ENCODE results near the gene NKAP.
"Not testable (repeated sequence)": the region's sequence is repeated elsewhere in the genome, so short reads cannot be mapped to it uniquely, and the experiment has no call there.

The NKAP gene

DNA sequence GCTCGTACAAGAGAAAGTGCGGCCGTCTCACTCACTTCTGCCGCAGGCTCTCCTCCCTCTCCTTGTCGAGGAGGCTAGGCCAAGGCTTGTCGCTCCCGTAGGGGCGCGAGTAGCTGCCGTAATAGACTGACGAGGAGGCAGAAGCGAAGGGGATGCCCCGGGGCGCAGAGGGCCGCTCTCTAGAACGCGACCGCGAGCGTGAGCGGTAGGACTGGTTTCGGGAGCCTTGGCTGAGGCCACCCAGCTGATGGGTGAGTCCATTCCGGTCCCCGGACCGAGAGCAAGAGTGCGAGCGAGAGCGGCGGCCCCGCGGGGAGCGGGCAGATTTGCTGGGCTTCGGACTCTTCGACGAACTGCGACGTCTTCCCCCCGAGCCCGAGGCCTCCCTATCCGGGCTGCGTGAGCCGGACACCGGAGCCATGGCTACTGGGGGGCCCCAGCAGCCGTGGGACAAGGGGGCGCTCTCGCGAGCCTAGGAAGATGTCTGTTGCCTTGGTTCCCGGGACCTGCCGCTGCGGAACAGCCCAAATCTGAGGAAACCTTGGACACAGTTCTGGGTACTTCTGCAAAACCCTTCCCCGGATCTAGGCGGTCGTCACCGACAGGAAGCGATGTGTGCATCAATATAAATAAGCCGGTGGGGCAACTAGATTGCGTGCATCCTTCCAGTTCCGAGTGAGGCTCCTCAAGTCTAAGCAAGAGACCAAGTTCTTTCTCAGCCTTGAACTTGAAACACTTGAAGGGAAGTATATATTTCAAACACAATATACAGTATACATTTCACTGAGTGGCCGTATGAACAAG is at the start of gene NKAP:
Gene NKAP (minus strand): TSS at position 567 of the 804 bp plus-strand sequence. CDS start 146 bp downstream, at position 421.
- peak; percentile 48 for DNase-seq

- DNase-seq = no peak
Observed at GRCh38 chrX:119991005-119991787, 47.6 kb upstream of the NKAP start.

- no peak for DNase-seq
Observed at GRCh38 chrX:119990556-119991004, 47.0 kb upstream of the NKAP start.

GRCh38 chrX:119989905-119990555 is 46.5 kb upstream of the NKAP start:
- DNase-seq = no peak

- DNase-seq = no peak
Observed at GRCh38 chrX:119986203-119986602, 42.7 kb upstream of the NKAP start.

DNA sequence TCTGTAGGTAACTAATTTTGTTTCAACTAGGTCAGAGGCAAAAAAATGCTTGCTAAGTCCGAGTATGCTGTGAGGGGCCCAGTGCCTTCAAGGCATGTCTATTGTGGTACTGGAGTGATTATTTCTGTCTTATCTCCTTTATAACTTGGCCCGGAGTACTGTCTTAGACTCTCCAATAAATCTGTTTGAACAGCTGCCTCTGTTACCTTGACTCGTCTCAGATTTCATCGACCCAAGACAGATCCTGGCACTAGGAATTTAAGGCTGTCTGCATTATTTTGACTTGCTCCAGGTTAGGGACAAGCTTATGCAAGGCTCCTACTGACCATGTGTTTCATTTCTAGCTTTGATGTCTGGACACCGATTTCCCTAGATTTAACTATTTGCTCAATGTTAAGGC is 41.1 kb upstream of the NKAP start:
- DNase-seq = no peak

- DNase-seq = no peak
Observed at GRCh38 chrX:119983494-119983893, 39.9 kb upstream of the NKAP start.

- DNase-seq = no peak
Observed at GRCh38 chrX:119982145-119982544, 38.6 kb upstream of the NKAP start.

DNA sequence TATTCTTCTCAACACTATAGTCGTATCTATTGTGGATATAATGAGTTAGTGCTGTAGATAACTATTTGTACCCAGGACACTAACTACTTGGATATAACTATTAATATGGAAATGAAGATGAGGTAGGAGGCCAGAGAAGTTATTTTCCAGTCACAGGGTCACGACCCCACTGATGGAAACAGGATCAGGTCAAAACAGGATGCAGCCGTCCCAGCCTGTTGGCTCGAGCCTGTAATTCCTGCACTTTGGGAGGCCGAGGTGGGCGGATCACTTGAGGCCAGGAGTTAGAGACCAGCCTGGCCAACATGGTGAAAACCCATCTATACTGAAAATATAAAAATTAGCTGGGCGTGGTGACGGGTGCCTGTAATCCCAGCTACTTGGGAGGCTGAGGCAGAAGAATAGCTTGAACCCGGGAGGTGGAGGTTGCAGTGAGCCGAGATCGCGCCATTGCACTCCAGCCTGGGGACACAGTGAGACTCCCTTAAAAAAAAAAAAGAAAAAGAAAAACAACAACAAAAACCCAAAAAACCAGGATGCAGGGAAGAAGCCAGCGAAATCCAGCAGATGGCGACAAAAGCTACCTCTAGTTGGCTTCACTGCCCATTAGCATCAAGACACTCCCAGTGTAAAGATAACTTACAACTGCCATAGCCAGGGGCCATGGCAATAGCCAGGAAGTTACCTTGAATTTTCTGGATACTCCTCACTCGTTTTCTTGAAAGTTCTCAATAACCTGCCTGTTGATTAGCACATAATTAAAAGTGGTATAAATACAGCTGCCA is 37.9 kb upstream of the NKAP start:
- no peak for DNase-seq

- DNase-seq = not testable (repeated sequence)
Observed at GRCh38 chrX:119977172-119977571, 33.6 kb upstream of the NKAP start.

DNA sequence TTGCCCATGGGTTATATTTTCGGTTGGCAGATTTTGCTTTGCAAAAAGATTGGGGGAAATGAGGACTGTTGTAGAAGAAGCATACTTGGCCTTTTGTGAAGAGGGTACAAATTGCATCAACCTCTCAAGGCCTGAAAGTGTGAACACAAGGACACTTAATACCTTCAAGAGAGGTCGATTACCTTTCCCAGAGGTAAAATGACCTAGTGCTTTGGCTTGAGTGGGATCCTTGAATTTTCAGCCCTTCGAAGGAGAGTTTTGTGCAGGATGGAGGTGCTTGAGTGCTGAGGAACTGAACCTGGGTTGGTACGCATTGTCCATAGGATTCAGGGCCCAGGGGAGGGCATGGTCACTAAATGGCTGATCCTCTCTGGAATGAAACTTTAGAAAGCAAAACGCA is 27.6 kb upstream of the NKAP start:
- no peak for DNase-seq

DNA sequence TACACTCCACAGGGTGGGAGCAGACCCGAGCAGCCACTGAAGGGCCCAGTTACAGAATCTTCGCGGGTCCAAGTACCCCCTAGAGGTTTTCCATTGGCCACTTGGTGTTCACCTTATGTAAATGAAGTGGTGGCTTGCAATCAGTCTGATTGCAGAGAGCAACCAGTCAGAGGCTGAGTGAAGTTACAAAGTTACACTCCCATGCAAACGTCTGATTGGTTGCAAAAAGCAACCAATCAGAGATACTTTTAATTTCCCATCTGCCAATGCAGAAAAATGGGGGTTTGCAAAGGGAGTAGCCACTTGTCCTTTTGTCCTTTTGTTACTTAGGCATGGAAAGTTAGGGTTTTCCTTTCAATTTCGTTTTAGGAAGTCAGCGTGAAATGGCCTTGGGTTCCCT is 27.0 kb upstream of the NKAP start:
- DNase-seq = no peak

DNA sequence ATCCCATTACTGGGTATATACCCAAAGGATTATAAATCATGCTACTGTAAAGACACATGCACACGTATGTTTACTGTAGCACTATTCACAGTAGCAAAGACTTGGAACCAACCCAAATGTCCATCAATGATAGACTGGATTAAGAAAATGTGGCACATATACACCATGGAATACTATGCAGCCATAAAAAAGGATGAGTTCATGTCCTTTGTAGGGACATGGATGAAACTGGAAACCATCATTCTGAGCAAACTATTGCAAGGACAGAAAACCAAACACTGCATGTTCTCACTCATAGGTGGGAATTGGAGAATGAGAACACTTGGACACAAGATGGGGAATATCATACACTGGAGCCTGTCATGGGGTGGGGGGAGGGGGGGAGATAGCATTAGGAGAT is 23.3 kb upstream of the NKAP start:
- DNase-seq = not testable (repeated sequence)

DNA sequence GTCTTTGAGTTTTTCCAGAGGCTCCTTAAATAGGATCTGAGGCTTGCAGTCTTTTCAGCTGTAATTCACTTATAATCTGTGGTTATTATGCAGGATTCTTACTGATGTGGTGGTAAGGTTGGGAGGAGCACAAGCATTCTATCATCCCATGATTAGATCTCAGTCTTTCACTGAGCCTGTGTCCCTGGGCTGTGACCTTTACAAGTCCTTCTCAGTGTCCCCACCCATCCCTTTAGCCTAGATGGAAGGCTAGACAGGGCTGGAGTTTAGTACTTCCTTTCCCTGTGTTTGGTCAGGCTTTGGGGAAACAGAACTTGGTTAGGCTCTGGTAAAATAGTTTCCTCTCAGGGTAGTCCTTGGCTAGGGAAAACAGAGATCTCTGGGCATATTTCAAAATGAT is 17.1 kb upstream of the NKAP start:
- no peak for DNase-seq

DNA sequence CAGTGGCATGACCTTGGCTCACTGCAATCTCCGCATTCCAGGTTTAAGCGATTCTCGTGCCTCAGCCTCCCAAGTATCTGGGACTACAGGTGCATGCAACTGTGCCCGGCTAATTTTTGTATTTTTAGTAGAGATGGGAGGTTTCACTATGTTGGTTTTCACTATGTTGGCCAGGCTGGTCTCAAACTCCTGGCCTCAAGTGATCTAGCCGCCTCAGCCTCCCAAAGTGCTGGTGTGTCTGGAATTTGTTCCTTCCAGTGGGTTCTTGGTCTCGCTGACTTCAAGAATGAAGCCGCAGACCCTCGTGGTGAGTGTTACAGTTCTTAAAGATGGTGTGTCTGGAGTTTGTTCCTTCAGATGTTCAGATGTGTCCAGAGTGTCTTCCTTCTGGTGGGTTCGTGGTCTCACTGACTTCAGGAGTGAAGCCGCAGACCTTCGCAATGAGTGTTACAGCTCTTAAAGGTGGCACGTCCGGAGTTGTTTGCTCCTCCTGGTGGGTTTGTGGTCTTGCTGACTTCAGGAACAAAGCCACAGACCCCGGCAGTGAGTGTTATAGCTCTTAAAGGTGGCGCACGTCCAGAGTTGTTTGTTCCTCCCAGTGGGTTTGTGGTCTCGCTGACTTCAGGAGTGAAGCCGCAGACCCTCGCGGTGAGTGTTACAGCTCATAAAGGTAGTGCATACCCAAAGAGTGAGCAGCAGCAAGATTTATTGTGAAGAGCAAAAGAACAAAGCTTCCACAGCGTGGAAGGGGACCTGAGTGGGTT is 12.4 kb upstream of the NKAP start:
- not testable (repeated sequence) for DNase-seq

DNA sequence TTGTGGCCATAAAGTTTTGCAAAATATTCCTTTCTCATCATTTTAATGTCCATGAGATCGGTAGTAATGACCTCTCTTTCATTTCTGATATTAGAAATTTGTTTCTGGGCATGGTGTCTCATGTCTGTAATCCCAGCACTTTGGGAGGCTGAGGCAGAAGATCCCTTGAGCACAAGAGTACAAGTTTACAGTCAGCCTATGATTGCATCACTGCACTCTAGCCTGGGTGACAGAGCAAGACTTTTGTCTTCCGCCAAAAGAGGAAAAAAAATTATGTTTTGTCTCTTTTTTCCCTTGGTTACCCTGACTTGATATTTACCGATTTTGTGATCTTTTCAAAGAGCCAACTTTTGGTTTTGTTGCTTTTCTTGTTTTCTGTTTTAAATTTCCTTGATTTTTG is 10.8 kb upstream of the NKAP start:
- DNase-seq = no peak

- DNase-seq = no peak
Observed at GRCh38 chrX:119948381-119948780, 4.8 kb upstream of the NKAP start.

DNA sequence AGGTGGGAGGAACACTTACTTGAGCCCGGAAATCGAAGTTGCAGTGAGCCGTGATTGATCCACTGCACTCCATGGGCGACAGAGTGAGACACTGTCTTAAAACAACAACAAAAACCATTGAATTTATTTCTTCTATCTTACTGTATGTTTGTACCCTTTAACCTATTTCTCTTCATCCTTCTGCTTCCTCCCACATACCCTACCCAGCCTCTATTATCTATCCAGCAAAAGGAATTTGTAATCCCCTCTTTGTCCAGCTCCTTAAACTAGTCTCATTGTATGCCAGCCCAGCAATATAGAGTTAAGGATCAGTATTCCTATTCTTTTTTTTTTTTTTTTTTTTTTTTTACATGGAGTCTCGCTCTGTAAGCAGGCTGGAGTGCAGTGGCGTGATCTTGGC is 1.9 kb upstream of the NKAP start:
- DNase-seq = no peak

- no peak for DNase-seq
Observed at GRCh38 chrX:119942831-119943184, 743 bp downstream of the NKAP start.

DNA sequence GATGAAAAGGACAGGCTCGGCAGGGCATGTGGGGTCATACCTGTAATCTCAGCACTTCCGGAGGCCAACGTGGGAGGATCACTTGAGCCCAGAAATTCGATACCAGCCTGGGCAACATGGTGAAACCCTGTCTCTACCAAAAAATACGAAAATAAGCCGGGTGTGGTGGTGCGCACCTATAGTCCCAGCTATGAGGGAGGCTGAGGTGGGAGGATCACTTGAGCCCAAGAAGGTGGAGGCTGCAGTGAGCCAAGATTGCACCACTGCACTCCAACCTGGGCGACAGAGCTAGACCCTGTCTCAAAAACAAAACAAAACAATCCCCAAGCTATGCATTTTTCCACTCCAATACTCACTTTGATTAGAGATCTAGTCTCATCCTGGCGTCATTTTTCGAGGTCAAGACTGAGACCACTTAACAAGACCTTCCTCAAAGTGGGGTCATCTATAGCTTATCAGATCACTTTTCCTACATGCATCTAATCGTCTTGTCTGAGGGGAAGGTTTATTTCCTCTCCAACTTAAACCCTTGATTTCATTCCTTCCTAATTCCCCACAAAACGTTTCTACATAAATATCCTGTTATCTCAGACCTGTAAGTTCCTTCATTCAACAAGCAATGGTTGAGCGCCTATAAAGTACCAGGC is 1.3 kb downstream of the NKAP start:
- DNase-seq = no peak

GRCh38 chrX:119941336-119941735 is 2.2 kb downstream of the NKAP start:
- DNase-seq = no peak
